Pancreas (tissue), 10 donors: ENCODE data around the gene UPP2. TPM values are rescaled to one million over a fixed set of nuclear protein-coding genes. Genes with fewer than 3 reads are reported as not detected.

Experiments
- ATAC-seq, 4 donors: fragments of 200-7000 bp; cut with Tn5 transposase; one replicate each; pipeline versions ENCODE4 v1.8.0 to v1.9.1; 2020; ENCODE audit warnings: mild to moderate bottlenecking in 4 of 4, moderate library complexity in 4 of 4
- DNase-seq, 6 donors: peaks; one replicate each; pipeline ENCODE4 v3.0.0-alpha.2; 2020
- FAIRE-seq: peaks from 2 replicates; lab custom pipeline; 2012; peaks lifted over from hg19 to GRCh38; lab: Jason Lieb, UNC
- H3K27ac ChIP-seq, 4 donors: fragments of 200-600 bp; sonication (generic); 1 replicate in 3 of 4; 2 replicates in 1 of 4; pipeline versions ENCODE4 v1.5.0 to v1.8.0; 2020
- H3K27me3 ChIP-seq, 4 donors: fragments of 200-600 bp; one replicate each; pipeline ENCODE4 v1.8.0; 2021
- H3K36me3 ChIP-seq, 3 donors: fragments of 200-600 bp; sonication (generic) in 1 of 3; one replicate each; pipeline versions ENCODE4 v1.5.0 to v1.8.0; 2020 to 2021
- H3K4me1 ChIP-seq, 3 donors: fragments of 200-600 bp; one replicate each; pipeline ENCODE4 v1.8.0; 2021
- H3K4me3 ChIP-seq, 4 donors: fragments of 200-600 bp; sonication (generic) in 2 of 4; one replicate each; pipeline versions ENCODE4 v1.5.0 to v1.8.0; 2020 to 2021
- H3K9me3 ChIP-seq, 4 donors: fragments of 200-600 bp; one replicate each; pipeline ENCODE4 v1.8.0; 2021
- WGBS, 2 donors: extraction: QIAGEN DNeasy Blood & Tissue Kit; methylation state at CpG; one replicate each; pipeline ENCODE4 v1.1.7; 2013; 5-methylcytosine and 5-hydroxymethylcytosine counted together
- intact Hi-C, 3 donors: fragments of 100-400 bp; cut with DNase I; formaldehyde crosslinking; loops; one replicate each; pipeline versions ENCODE4 v1.11.1 to v1.14.2; 2022
- polyA plus RNA-seq, 2 donors: library from polyadenylated mRNA; stranded (reverse); fragments of 200-250 nt; gene quantifications; one replicate each; pipeline ENCODE4 v1.2.3, GENCODE V29; 2013
- total RNA-seq, 6 donors: library from RNA; stranded (reverse); fragmentation: NEBNext Ultra II Directional in 4 of 6; extraction: Animal tissue kit (Norgen Biotek cat#: 25700) in 4 of 6; gene quantifications; one replicate each; pipeline versions ENCODE4 v1.2.1 to v1.2.4, GENCODE V29; 2021 to 2023
- TF ChIP-seq, protein P1 (sequence below), 4 donors: fragments of 200-600 bp; sonication (generic) in 3 of 4; IDR thresholded peaks; one replicate each; pipeline versions ENCODE4 v1.5.0 to v1.8.0; 2021; ENCODE audit warnings: antibody characterized with exemption in 4 of 4
- donor health status: healthy with polysubstance abuse.
- donor health status: DM: no; HTN: no; CAD: no; lungs with moderate emphysema.
- donor health status: DM: no; HTN: no; CAD: no.
- donor health status: control.
- donor health status: control.
- donor health status: Bipolar disorder and iron deficiency.
- donor health status: DM: yes; HTN: yes; CAD: no.
- donor health status: DM: no; HTN: no; CAD: no.
- donor health status: DM: no; HTN: no; CAD: no.
- donor health status: DM: yes; HTN: yes; CAD: no.

Gene UPP2
- total RNA-seq, result not detected
- polyA plus RNA-seq, result not detected

DNA sequence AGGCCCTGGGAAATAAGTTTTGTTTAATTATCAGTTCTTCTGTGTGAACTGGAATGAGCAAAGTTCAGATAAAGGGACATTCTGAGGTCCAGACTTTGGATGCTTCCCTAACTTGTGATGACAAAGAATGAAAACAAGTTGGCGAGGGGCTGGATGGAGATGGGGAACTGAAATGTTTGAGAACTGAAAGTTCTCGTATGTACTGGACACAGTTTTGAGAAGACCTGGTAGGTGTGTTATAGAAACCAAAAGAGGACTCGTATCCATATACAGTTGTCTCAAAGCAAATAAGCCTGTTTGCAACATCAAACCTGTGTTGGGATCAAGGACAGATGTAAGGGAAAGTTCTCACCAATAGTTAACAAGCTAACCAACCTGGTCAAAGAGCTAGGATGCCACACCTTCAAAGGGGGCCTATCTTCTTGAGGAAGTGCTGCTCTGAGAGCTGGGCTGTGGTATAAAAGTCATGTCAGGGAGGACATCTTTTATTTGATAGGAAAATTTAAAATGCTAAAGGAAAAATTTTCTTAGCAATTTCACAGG, at the start of gene UPP2:
Gene UPP2, plus strand, starts transcription at position 493 of the 543 bp plus-strand sequence. CDS start 188 bp downstream, outside the sequence.
- WGBS, 2 donors, result 87 to 94% methylated on average over 3 of the region's 3 CpGs
- no peaks in the 10 kb centered on the region for H3K27me3 ChIP-seq
- H3K36me3 ChIP-seq, result no peaks in the 10 kb centered on the region
- intact Hi-C loops, result no loop called here
- DNase-seq (no peak), ATAC-seq (no peak), FAIRE-seq (no peak)
- TF ChIP-seq, protein P1, sequence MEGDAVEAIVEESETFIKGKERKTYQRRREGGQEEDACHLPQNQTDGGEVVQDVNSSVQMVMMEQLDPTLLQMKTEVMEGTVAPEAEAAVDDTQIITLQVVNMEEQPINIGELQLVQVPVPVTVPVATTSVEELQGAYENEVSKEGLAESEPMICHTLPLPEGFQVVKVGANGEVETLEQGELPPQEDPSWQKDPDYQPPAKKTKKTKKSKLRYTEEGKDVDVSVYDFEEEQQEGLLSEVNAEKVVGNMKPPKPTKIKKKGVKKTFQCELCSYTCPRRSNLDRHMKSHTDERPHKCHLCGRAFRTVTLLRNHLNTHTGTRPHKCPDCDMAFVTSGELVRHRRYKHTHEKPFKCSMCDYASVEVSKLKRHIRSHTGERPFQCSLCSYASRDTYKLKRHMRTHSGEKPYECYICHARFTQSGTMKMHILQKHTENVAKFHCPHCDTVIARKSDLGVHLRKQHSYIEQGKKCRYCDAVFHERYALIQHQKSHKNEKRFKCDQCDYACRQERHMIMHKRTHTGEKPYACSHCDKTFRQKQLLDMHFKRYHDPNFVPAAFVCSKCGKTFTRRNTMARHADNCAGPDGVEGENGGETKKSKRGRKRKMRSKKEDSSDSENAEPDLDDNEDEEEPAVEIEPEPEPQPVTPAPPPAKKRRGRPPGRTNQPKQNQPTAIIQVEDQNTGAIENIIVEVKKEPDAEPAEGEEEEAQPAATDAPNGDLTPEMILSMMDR (IDR thresholded peaks at IDR 0.05), result no peak
- H3K9me3 ChIP-seq, result no peaks in the 10 kb centered on the region
- H3K4me3 ChIP-seq, result no peak within 1 kb of the TSS
- H3K4me1 ChIP-seq, result no peaks in the 10 kb centered on the region
- H3K27ac ChIP-seq, result no peak within 1 kb of the TSS

DNA sequence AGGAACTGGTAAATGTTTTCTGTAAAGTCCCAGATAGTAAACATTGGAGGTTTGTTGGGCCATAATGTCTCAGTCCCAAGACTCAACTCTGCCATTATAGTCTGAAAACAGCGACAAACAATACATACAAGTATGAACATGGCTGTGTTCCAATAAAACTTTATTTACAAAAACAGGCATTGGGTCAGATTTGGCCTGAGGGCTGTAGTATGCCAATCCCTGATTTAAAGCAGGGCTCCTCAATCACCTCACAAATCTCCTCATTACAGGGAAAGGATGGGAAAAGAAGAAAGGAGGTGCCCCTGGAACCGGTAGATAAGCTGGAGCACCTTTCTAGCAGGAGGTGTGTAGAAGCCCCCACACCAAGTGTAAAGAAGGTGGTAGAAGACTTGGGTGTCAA, 48.9 kb upstream of the UPP2 start:
- no peaks in the 10 kb centered on the region for H3K27me3 ChIP-seq
- no peaks in the 10 kb centered on the region for H3K9me3 ChIP-seq
- no peak overlapping the region for H3K27ac ChIP-seq
- 91 to 97% methylated on average over 2 of the region's 2 CpGs for WGBS, 2 donors
- no peak for DNase-seq
- FAIRE-seq, result no peak
- H3K4me1 ChIP-seq, result peaks cover 0 to 12% (median 0%) of the 10 kb centered on the region in 3 donors
- H3K36me3 ChIP-seq, result no peaks in the 10 kb centered on the region
- no peak overlapping the region for H3K4me3 ChIP-seq
- TF ChIP-seq, protein P1 (IDR thresholded peaks at IDR 0.05), result no peak
- ATAC-seq, result no peak
- intact Hi-C loops, result no loop called here

DNA sequence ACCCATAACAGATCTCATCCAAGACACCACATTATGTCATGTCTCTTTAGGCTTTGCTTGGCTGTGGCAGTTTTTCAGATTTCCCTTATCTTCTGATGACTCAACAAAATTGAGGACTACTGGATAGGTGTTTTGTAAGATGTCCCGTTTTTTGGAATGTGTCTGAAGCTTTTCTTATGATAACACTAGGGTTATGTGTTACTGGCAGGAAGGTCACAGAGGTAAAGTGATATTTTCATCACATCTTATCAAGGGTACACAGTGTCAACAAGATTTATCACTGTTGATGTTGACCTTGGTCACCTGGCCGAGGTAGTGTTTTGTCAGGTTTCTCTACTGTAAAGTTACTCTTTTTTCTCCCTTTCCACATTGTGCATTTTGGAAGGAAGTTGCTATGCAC, 44.8 kb upstream of the UPP2 start:
- FAIRE-seq (no peak), ATAC-seq (peak in 3 of 4 donors; percentile 32 to 62 (median 58))

DNA sequence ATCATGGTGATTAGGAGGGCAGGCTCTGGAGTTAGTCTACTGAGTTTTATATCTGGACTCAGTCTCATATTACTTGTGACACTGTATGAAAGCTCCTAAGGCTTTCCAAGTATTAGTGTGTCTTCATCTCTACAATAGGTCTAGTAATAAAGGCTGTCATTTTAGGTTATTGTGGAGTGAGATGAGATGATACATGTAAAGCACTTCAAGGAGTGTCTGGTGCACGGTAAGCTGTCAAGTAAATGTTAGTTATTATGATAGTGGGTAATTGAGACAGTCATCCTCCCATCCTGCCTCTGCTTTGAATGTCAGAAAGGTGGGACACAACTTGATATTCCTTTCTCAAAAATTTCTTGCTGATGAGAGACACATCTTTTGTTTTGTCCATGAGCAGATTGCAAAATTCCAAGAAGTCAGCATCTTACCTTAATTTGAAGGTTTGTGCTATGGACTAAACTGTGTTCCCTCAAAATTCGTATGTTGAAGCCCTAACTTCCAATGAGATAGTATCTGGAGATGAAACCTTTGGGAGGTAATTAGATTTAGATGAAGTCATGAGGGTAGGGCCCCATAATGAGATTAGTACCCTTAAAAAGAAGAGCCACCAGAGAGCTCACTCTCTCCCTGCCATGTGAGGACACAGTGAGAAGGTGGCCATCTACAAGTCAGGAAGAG, 41.4 kb upstream of the UPP2 start:
- FAIRE-seq (no peak), DNase-seq (no peak), ATAC-seq (no peak)
- TF ChIP-seq, protein P1 (IDR thresholded peaks at IDR 0.05), result no peak
- Histone ChIP-seq H3K27ac (no peak overlapping the region), H3K4me1 (peaks cover 0 to 12% (median 0%) of the 10 kb centered on the region in 3 donors), H3K4me3 (no peak overlapping the region), H3K9me3 (no peaks in the 10 kb centered on the region), H3K36me3 (no peaks in the 10 kb centered on the region), H3K27me3 (no peaks in the 10 kb centered on the region)
- intact Hi-C loops, result no loop called here
- WGBS, 2 donors, result 84 to 86% methylated on average over 2 of the region's 2 CpGs

More for the DNA sequence above, 44.8 kb upstream of the UPP2 start:
- H3K27ac ChIP-seq, result no peak overlapping the region
- H3K9me3 ChIP-seq, result no peaks in the 10 kb centered on the region
- no peaks in the 10 kb centered on the region for H3K36me3 ChIP-seq
- 11 to 12% methylated on average over 2 of the region's 2 CpGs for WGBS, 2 donors
- no peaks in the 10 kb centered on the region for H3K27me3 ChIP-seq
- H3K4me3 ChIP-seq, result no peak overlapping the region
- no peak for DNase-seq
- TF ChIP-seq, protein P1 (IDR thresholded peaks at IDR 0.05), result no peak
- intact Hi-C loops, result no loop called here
- H3K4me1 ChIP-seq, result peaks cover 0 to 12% (median 0%) of the 10 kb centered on the region in 3 donors
